HG02763 (cell line): ENCODE measurements around the gene WBP11.

ENCODE experiments used
- ATAC-seq: cut with Tn5 transposase; IDR thresholded peaks from one replicate; pipeline ENCODE4 v1.9.1; 2021; ENCODE audit warnings: mild to moderate bottlenecking, moderate library complexity; ENCODE audit not compliant: unreplicated experiment

WBP11 gene

DNA sequence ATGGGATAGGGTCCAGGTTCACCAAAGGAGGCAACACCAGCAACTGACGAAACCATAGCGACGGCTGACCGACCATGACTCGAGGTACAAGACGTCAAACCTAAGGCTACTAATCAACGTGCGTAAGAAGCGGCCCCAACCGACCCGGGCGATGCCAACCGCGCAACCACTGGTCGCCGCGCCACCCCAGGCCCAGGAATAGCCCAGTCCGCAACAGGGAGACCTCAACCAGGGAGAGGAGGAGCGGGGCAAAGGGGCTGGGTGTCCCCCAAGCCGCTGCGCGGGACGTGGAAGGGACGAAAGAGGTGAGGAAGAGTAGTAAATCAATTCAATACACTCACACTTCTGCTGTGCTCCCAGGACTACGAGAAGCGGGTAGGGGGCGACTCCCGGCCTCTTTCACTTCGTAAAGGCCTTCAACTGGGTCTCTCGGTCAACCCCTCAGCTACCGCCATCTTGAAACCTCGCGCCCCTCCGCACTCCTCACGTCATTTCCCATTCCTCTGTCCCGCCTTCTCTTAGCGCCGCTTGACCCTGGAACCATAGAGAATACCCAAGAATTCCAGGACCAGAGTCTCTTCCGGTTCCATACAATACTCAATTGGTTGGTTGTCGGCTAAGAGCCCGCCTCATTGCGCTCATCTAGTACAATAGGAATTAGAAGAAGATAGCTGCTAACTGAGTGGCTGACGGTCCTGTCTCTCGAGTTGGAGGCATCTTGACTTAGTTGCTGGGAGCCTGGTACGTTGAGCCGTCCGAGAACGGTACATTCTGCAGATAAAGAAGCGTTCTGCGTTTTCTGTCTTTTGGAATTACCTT lies at the start of gene WBP11, which contains the start of gene C12orf60:
WBP11 (minus strand) TSS at position 468 of the 819 bp plus-strand sequence. CDS start 2,095 bp downstream, outside the sequence.
C12orf60 (plus strand) TSS at position 660 of the 819 bp plus-strand sequence. CDS start 19,266 bp downstream, outside the sequence.
- peak; percentile 100 for ATAC-seq

DNA sequence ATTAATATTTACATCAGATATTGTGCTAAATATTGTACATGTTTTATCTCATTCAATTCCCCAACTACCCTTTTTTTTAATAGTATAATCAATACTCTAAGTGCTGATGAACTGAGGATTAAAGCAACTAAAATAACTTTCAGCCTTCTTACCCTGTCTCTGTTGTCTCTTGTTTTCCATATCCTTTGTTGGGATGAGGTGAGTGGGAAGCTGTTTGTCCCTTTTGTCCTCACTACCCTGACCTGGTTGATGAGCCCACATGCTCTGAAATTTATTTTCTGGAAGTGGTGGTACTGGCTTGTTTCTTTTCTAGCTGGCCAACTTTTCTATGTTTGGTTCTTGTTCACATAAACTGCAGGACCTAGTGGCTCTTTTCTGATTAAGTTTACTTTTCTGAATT lies 49.6 kb upstream of the WBP11 start:
- ATAC-seq, result no peak

DNA sequence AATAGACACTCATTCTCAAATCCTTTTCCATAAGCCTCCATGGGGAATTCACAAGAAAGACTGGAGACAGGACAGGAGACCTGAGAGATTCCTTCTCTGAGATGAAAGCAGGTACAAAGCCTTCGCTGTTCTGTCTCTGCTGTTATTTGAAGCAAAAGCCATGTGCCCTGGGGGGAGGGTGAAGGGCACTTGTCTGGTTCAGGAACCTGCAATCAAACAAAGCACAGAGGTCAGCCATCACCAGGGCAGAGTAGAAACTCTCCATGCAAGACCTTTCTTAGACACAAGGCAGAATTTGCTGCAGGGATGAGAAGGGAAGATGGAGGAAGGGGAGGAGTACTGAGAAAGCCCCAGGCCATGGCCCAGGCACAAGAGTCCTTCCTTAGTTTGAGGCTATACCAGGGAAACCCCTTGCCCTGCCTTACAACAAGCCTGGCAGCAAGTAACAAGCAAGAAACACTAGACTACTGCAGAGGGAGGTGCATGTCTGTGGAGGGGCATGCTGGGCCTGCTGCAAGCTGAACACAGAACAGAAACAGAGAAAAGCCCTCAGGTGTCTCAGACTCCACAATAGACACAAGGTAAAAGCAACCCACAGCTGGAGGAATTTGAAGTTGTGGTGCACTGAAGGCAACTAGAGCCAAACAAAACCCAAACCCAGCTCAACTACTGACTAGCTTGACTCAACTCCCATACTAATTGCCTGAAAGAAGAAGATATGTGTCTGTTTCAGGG lies 47.8 kb upstream of the WBP11 start:
- peak; percentile 70 for ATAC-seq

DNA sequence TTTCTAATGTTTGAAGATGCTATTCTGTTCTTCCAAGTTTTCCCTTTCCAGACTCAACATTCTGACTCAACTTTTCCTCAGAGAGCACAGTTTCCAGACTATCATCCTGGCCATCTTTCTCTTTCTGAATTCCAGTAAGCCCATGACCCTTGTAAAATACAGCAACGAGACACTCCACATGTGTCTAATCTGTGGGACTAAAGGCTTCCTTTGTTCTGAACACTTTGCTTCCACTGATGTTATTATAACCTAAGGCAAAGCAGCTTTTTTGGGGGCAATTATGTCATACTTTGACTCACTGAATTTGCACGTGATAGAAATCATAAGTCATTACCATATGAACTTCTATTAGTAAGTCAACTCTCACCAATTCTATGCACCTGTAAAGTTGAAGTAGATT lies 46.4 kb upstream of the WBP11 start:
- ATAC-seq, result no peak

DNA sequence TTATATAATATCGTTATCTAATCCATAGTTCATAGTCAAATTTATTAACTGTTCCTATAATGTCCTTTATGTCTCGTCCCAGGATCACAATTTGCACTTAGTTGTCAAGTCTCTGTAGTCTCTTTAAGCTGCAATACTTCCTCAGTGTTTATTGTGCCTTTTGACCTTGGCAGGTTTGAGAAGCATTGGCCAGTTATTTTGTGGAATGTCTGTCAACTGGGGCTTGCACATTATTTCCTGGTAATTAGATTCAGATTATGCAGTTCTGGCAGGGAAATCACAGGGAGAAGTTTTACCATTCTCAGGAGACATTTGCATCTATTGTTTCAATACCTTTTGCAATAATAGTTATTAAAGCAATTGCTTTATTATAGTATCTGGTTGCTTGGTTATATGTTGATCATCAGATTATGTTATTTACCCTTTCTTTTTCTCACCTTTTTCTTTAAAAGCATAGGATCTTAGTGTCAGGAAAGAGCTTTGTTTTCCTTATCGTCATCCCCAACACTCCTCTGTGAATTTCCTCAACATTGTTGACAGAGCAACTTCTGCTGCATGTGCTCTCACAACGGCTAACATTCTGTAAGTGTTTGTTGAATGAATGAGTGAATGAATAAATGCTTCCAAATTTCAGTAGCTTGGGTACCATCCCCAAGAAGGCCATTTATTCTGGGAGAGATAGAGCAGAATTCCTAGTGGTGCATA lies 43.8 kb upstream of the WBP11 start:
- no peak for ATAC-seq

DNA sequence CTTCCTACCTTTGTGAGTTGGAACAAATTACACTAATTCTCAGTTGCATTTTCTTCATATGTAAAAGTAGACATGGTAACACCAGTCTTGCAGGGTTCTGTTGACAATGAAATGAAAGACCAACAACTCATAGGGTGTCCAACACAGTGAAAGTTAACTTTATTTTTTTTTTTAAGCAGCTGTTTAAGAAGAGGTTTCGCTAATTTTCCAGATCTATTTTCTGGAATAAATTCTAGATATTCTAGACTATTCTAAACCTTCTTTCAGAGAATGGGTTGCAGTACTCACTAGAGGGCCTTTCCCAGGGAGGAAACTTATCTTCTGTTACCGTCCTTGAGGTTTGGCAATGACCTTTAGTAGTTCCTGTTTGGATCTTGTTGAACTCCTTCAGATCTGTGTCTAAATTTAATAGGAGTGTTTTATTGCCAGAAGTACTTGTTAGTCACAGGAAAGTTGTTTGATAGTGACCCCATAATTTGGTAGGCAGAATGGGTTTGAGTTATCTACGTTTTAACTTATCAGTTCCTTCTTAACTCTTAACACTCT lies 42.8 kb upstream of the WBP11 start:
- no peak for ATAC-seq

DNA sequence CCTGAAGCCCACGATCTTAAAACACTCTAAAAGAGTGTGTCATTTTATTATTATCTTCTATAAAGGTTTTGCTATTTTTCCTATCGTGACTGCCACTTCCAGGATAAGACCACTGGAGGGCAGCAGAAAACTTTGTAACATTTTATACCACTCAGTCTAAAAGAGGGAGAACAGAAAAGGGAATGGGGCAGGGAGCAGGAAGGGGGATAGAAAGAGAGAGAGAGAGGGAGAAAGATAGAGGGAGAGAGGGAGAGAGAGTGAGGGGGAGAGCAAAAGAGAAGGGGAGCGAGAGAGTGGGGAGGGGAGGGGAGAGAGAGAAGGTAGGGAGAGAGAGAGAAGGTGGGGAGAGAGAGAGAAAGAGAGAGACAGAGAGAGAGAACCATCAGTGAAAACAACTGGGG lies 42.1 kb upstream of the WBP11 start:
- no peak for ATAC-seq

DNA sequence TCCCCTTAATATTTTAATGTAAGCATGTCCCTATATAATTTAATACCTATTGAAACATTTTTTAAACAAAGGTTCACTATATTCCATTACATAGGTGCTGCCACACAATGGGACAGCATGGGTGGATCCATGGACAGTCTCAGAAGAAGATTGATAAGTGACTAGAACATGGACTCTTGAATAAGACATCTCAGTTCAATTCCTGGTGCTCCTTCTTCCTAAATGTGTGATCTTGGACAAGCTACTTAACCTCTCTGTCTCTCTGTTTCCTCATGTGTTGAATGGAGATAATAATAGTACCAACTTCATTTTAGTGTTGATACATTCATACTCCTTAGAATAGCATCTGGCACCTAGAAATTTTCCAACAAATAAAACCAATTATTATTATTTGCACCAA lies 41.1 kb upstream of the WBP11 start:
- no peak for ATAC-seq

DNA sequence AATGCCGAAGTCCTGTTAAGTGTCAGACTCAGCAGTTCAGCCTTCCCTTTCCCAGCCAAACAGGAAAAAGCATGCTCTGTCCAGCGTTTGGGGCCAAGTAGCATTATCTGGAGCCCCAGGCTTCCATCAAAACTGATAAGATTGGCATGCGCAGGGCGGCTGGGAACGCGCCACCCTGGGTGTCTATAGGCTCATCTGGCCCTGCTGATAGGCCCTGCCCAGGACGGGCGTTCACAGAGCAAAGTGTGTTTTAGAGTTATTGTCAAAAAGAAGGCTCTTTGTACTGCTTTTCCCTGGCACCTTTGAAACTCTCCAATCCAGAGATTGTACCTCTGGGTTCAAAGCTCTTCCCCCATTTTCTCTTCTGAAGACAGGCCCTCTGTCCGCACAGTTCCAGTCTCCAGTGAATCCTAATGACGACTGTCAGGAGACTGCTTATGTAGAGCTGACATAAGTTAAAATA lies 40.2 kb upstream of the WBP11 start, which contains the start of gene ART4:
ART4 (minus strand) TSS at position 102 of the 463 bp plus-strand sequence. CDS start 413 bp downstream, outside the sequence.
- ATAC-seq, result no peak

DNA sequence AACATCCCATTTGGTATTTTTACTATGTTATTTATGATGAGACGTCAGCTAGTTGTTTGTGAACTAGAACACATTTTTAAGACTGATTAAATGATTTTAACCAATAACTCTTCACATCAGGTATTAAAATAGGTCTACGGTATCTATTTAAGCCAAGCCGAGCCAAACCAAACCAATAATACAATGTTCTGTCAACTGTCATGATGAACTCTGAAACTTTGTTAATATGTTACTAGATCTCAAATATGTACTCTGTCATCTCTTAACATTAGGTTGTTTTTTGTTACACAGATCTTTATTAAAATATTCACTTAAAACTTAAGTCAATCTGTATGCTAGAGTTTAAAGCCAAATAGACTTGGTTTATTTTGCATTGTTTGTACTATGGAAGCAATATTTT lies 39.0 kb upstream of the WBP11 start:
- ATAC-seq, result no peak

DNA sequence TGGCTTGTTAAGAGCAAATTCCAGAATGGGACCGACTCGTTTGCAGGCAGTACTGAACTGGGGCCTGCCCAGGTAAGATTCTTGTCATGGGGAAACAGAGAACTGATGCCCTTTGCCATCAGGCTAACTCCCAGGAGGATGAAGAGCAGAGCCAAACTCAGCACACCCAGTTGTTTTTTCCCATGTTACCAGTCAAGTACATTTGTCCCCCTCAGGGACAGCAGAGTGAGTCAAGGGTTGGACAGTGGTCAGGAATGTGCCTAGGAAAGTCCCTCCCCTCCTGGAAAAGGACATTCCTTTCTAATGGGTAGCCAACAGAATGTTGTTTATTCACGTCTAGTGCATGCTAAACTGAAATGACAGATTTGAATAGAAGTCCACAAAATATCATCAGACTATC lies 38.5 kb upstream of the WBP11 start:
- ATAC-seq, result no peak

DNA sequence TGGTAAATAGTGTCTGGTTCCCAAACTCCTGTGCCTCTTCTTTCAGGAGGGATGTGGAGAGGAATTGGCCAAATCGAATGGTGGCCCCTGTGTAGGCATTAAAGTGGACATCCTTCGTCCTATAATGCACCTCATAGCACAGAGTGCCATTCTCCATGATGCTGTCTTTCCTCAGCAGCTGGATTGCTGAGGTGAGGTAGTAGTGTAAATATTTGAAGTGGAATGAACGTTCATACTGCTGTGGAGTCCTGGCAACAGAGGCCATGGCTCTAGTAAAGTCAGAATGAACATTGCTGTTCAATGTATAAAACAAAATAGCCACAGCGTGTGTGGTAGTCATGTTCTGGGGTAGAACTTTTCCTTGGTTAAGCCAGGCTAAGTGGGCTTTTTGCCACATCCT lies 37.3 kb upstream of the WBP11 start:
- ATAC-seq, result no peak

DNA sequence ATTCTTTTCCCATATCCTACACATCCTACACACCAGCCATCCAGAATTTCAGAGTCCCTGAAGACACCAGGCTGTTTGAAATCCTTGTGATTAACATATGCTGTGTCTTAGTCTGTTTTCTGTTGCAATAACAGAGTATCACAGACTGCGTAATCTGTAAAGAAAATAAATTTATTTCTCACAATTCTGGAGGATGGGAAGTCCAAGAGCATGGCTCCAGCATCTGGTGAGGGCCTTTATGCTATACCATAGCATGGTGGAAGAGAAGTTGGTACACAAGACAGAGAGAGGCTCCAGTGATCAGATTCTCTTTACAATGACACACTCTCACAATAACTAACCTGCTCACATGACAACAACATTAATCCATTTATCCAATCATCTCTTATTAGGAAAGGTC lies 36.0 kb upstream of the WBP11 start:
- no peak for ATAC-seq

DNA sequence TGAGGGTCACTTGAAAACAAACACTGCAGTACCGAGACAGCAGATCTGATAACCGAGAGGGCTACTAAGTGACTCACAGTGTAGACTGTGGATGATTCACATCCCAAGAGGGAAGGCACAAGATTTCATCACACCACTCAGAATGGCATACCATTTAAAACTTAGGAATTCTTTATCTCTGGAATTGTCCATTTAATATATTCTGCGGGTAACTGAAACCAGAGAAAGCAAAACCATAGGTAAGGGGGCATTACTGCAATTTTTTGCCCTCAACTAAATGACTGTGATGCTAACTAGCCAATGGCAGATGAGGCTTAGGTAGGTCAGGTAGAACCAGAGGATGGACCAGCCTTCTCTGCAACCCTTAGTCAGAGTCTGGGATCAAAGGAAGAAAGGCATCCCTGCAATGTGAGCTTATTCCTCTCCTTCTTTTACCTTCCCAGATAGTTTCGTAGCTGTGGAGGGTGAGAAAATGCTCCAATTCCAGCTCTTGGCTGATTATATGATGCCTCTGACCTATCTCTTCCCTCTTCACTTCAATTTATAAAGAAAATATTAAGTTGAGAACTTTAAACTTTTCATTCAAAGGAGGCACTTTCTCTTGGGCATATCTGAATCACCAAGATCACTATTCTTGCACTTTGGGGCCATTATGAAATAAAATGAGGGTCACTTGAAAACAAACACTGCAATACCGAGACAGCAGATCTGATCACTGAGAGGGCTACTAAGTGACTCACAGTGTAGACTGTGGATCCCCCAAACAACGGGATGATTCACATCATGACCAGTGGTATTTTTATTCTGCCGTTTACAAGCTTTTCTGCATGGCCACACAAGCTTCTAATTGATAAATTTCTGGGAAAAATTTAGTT lies 33.3 kb upstream of the WBP11 start:
- no peak for ATAC-seq

DNA sequence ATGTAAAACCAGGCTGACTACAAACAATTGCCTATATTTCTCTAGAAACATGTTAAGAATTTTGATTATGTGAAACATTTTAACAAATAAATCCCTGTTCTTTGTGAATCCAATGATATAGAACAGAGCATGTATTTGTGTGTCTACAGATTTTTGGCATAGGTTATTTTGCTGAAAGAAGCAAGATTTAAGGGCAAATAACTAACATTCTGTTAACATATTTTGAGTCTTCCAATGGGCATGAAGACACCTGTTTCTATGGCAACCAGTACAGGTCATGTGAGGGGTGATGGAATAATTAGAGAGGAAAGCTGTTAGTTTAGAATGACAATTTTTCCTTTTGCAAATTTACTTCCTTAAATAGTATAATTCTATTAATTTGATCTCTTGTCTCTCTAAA lies 31.2 kb upstream of the WBP11 start:
- ATAC-seq, result no peak

DNA sequence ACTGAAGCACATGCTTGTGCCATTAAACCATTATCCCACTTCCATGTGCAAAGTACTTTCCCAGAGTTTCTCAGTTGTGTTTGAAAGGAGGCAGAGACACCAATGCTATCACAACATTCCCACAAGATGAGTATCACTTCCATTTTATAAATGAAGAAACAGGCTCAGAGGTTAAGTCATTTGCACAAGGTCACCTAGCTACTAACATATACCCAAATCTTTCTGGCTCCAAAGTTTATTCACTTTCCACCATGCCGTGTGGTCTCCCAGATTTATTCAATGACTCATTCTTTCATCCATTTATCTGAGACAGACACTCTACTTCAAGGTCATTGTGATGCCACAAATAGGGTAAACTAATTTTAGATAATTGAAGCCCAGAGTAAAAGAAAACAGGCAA lies 30.7 kb upstream of the WBP11 start:
- no peak for ATAC-seq

DNA sequence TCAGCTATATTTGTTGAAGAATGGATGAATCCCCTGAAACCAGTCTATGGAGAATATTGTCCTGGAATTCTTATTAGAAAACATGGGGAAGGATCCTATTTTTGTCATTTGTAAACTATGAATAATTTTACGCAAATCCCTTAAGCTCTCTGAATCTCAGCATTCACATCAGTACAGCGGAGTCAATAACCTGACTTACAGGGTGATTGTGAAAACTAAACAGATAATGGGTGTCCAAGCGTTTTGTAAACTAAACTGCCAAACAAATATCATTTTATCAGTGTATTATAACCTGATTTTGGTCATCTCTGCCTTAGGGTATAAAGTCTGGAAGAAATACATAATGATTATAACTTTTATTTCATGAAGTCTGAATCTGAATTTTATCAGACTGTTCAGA lies 30.1 kb upstream of the WBP11 start:
- no peak for ATAC-seq

DNA sequence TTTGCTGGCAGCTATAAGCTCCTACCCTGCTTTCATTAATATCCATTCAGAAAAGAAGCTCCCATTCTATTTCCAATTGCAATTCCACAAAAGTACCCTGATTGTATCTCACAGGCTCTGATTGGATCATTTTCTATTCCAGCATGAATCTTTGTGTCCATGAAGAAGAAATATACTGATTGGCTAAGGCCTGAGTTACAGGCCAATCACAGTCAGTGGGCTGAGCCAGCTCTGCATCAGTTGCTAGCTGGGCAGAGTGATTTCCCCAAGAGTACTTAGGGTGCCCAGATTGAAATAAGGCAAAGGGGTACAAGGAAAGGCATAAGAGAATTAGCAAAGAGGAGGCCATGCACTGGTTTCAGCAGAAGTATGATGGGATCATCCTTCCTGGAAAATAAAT lies 25.6 kb upstream of the WBP11 start:
- ATAC-seq, result peak; percentile 72

DNA sequence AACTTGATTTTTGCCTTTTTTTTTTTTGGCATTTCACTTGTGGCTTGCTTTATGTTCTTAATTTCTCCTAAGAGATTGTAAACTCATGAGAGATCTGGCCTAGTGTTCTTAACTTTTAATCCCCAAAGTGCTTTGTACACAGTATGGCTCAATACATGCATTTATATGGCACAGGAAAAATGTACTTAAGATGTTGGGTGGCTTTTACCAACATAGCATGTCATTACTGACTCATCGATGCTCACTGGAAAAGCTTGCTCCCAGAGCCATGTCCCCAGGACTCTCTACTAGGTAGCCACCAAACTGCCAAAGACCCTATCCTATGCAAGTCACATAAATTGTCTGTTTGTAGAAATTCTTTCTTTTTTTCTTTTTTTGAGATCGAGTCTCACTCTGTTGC lies 23.8 kb upstream of the WBP11 start:
- no peak for ATAC-seq

DNA sequence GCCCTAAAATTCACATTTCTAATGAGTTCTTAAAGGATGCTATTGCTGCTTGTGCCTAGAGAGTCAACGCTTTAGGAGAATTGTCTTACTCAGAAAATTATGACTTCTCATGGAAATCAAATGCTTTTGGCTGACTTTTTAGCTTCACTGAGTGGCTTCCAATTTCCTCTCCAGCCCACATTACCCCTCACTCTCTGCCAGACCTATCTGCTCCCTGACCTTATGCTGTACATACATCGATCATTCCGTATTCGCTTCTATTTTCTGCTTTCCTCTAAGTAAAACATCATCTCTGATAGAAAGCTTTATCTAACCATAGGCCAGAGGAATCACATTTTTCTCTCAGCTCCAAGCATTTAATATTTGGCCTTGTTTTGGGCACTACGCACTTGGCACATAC lies 23.2 kb upstream of the WBP11 start:
- ATAC-seq, result no peak
